GM12878 (cell line): ENCODE measurements around the gene TINCR. TPM values are rescaled to one million over a fixed set of nuclear protein-coding genes. Genes with fewer than 3 reads are reported as not detected.

Source experiments
- ATAC-seq: fragments of 200-7000 bp; cut with Tn5 transposase; 3 replicates; pipeline ENCODE4 v1.9.1; 2020; ENCODE audit warnings: mild to moderate bottlenecking, moderate library complexity
- BruUV-seq: library from RNA; stranded (reverse); fragments of 400-500 nt; replicated peaks from 2 replicates; lab custom pipeline; 2021; lab: Mats Ljungman, UMichigan
- CTCF ChIA-PET: fragments of 300-600 bp; sonication (Branson Sonifier 250); formaldehyde crosslinking; extraction: SDS; loops from one replicate; lab custom pipeline; 2021; ENCODE audit warnings: inconsistent platforms; lab: Yijun Ruan, JAX
- POLR2A ChIA-PET: fragments of 350-600 bp; formaldehyde crosslinking; extraction: SDS; loops from one replicate; lab custom pipeline; 2021; ENCODE audit warnings: inconsistent platforms; lab: Charles Lee
- RAD21 ChIA-PET: fragments of 300-600 bp; sonication (Branson Sonifier 250); formaldehyde crosslinking; loops from one replicate; lab custom pipeline; 2023; ENCODE audit warnings: antibody characterized with exemption; ENCODE audit not compliant: unreplicated experiment; lab: Charles Lee
- SMC1A ChIA-PET: fragments of 300-600 bp; sonication (Branson Sonifier 250); formaldehyde crosslinking; loops from one replicate; lab custom pipeline; 2023; ENCODE audit not compliant: unreplicated experiment, uncharacterized antibody; lab: Charles Lee
- DNase-seq: peaks from one replicate; pipeline ENCODE4 v3.0.0-alpha.2; 2011; ENCODE audit warnings: low read depth, low spot score
- FAIRE-seq: peaks from 3 replicates; lab custom pipeline; 2011; peaks lifted over from hg19 to GRCh38; lab: Jason Lieb, UNC
- H2AFZ ChIP-seq: 2 replicates; pipeline ENCODE4 v1.6.0; 2011; ENCODE audit warnings: low read depth, low read length, control low read depth; ENCODE audit not compliant: control insufficient read depth
- H3K27ac ChIP-seq: 2 replicates; pipeline ENCODE4 v1.5.1; 2011; ENCODE audit warnings: control low read depth; ENCODE audit not compliant: control insufficient read depth, insufficient read depth
- H3K27me3 ChIP-seq, 2 experiments: replicated peaks in 1 of 2; 2 replicates each; pipeline versions ENCODE4 v1.6.0 to v1.6.1; 2011; ENCODE audit warnings: low read length in 1 of 2; ENCODE audit not compliant: control insufficient read depth in 2 of 2, insufficient read depth in 2 of 2
- H3K36me3 ChIP-seq, 2 experiments: 2 replicates each; pipeline ENCODE4 v1.5.1; 2011; ENCODE audit warnings: low read length in 1 of 2; ENCODE audit not compliant: control insufficient read depth in 2 of 2, insufficient read depth in 2 of 2
- H3K4me1 ChIP-seq: 2 replicates; pipeline ENCODE4 v1.6.1; 2011; ENCODE audit warnings: mild to moderate bottlenecking, low read length, moderate library complexity, mixed read lengths; ENCODE audit not compliant: control insufficient read depth, insufficient read depth
- H3K4me2 ChIP-seq: 2 replicates; pipeline ENCODE4 v1.6.0; 2011; ENCODE audit warnings: control low read depth; ENCODE audit not compliant: control insufficient read depth, insufficient read depth
- H3K4me3 ChIP-seq: fragments of 200-600 bp; sonication (generic); 2 replicates; pipeline ENCODE4 v1.5.1; 2016
- H3K79me2 ChIP-seq: 2 replicates; pipeline ENCODE4 v1.6.0; 2011; ENCODE audit warnings: low read length; ENCODE audit not compliant: control insufficient read depth, insufficient read depth
- H3K9ac ChIP-seq: 2 replicates; pipeline ENCODE4 v1.8.0; 2011; ENCODE audit warnings: low read length, control low read depth, mixed read lengths; ENCODE audit not compliant: control insufficient read depth, insufficient read depth
- H3K9me3 ChIP-seq: replicated peaks from 3 replicates; pipeline ENCODE4 v1.5.1; 2011; ENCODE audit warnings: mild to moderate bottlenecking, low read length; ENCODE audit not compliant: control insufficient read depth, insufficient read depth
- H4K20me1 ChIP-seq: 2 replicates; pipeline ENCODE4 v1.6.0; 2011; ENCODE audit not compliant: control insufficient read depth, insufficient read depth
- BACH1 ChIP-seq: fragments of 450-650 bp; IDR thresholded peaks from 2 replicates; pipeline ENCODE4 v1.6.1; 2017; ENCODE audit warnings: mild to moderate bottlenecking, borderline replicate concordance
- CBFB ChIP-seq: IDR thresholded peaks from 2 replicates; pipeline ENCODE4 v1.6.1; 2016; ENCODE audit warnings: antibody characterized with exemption, low read depth
- ETV6 ChIP-seq, 2 experiments: fragments of 450-650 bp in 1 of 2; IDR thresholded peaks in 1 of 2; conservative IDR thresholded peaks in 1 of 2; 2 replicates each; pipeline ENCODE4 v1.6.1; 2014; ENCODE audit warnings: antibody characterized with exemption in 1 of 2, borderline replicate concordance in 1 of 2, low read depth in 1 of 2, mild to moderate bottlenecking in 1 of 2, moderate library complexity in 1 of 2
- HDAC6 ChIP-seq: fragments of 200-600 bp; sonication (generic); IDR thresholded peaks from one replicate; pipeline ENCODE4 v1.8.0; 2017; ENCODE audit warnings: antibody characterized with exemption; ENCODE audit not compliant: unreplicated experiment
- RUNX3 ChIP-seq: IDR thresholded peaks from 2 replicates; pipeline ENCODE4 v1.6.1; 2012; ENCODE audit warnings: low read length, inconsistent platforms
- SIX5 ChIP-seq: IDR thresholded peaks from 2 replicates; pipeline ENCODE4 v1.6.1; 2011; ENCODE audit warnings: mild to moderate bottlenecking, low read depth, low read length, moderate library complexity; ENCODE audit not compliant: severe bottlenecking
- TARDBP ChIP-seq: IDR thresholded peaks from 2 replicates; pipeline ENCODE4 v1.6.1; 2016; ENCODE audit warnings: borderline replicate concordance
- ZNF384 ChIP-seq: IDR thresholded peaks from 2 replicates; pipeline ENCODE4 v1.6.1; 2012; ENCODE audit warnings: low read depth, mild to moderate bottlenecking, low read length, improper control_type of control experiment, borderline replicate concordance
- WGBS: methylation state at CpG from one replicate; pipeline ENCODE4 v1.1.6; 2016; ENCODE audit warnings: low lambda C conversion rate; ENCODE audit not compliant: insufficient replicate concordance, insufficient coverage; ENCODE audit errors: missing lambda C conversion rate; 5-methylcytosine and 5-hydroxymethylcytosine counted together
- in situ Hi-C: fragments of 300-500 bp; cut with MboI; formaldehyde crosslinking; loops from 9 replicates; pipeline ENCODE4 v1.14.3; 2018; ENCODE audit warnings: mixed read lengths
- intact Hi-C: fragments of 100-400 bp; cut with micrococcal nuclease; formaldehyde crosslinking; loops from one replicate; pipeline ENCODE4 v1.14.2; 2022; ENCODE audit not compliant: unreplicated experiment
- polyA plus RNA-seq, 11 experiments: library from polyadenylated mRNA; depleted of rRNA in 4 of 11; unstranded in 6 of 11; stranded (reverse) in 5 of 11; fragments of >200 nt; fragmentation: Nextera tagmentation in 4 of 11; fragmentation: Illumina TruSeq in 1 of 11; extraction: Ambion mirVana in 4 of 11; extraction: Trizol in 1 of 11; gene quantifications; 1 replicate in 1 of 11; 2 replicates in 10 of 11; pipeline versions ENCODE4 v1.2.1 to v1.2.3, GENCODE V29; 2011 to 2016; ENCODE audit warnings: inconsistent platforms in 2 of 11, missing spikeins in 2 of 11, low read depth in 1 of 11
- total RNA-seq, 4 experiments: library from RNA; depleted of rRNA in 3 of 4; stranded (reverse); fragments of >200 nt in 3 of 4; fragmentation: Illumina TruSeq in 1 of 4; extraction: Trizol in 1 of 4; gene quantifications; 2 replicates each; pipeline versions ENCODE4 v1.2.1 to v1.2.3, GENCODE V29; 2013 to 2021
- TF ChIP-seq, protein P1 (sequence below): fragments of 450-650 bp; formaldehyde crosslinking; IDR thresholded peaks from 2 replicates; pipeline ENCODE4 v1.4.0; 2022; ENCODE audit warnings: mild to moderate bottlenecking, moderate library complexity
- TF ChIP-seq, protein P2 (sequence below): fragments of 450-650 bp; IDR thresholded peaks from 2 replicates; pipeline ENCODE4 v1.6.1; 2017; ENCODE audit warnings: antibody characterized with exemption, mild to moderate bottlenecking, moderate library complexity
- TF ChIP-seq, protein P3 (sequence below): fragments of 450-650 bp; IDR thresholded peaks from 2 replicates; pipeline ENCODE4 v1.6.1; 2017; ENCODE audit warnings: mild to moderate bottlenecking, moderate library complexity

TINCR gene
- total and polyA plus RNA-seq, 10 of the 15 experiments (the other 5 are each of a cell fraction or from before 2014, with no cell fraction given) = 0.02 to 0.36 (median 0.06) TPM; not detected in 3

DNA sequence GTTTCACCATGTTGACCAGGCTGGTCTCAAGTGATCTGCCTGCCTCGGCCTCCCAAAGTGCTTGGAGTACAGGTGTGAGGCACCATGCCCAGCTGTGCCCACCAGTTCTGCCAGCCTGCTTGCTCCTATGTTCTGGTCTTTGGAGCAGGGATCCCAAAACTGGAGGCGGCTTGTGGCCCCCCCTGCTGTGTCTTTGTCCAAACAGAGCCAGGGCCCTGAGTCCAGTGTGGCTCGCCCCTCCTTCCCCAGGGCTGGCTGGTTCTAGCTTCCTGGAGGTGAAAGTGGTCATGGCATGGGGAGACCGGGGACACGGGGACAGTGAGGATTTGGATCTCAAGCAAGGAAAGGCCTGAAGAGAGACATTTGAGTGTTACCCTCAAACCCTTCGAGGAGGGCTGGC, 11.5 kb upstream of the TINCR start:
- Histone ChIP-seq H3K79me2 (no peaks in the 10 kb centered on the region), H3K27ac (no peak overlapping the region), H4K20me1 (no peaks in the 10 kb centered on the region), H3K4me3 (no peak overlapping the region), H3K27me3 (no peaks in the 10 kb centered on the region), H3K4me1 (no peaks in the 10 kb centered on the region), H2AFZ (no peak overlapping the region), H3K36me3 (no peaks in the 10 kb centered on the region; a peak in 1 of 4 replicates), H3K4me2 (no peak overlapping the region), H3K9ac (no peak overlapping the region), H3K9me3 (no peaks in the 10 kb centered on the region)
- no peak for DNase-seq
- BruUV-seq = no TSS peak
- no peak for ATAC-seq
- ChIA-PET RAD21 (no interaction called here), SMC1A (no interaction called here), POLR2A (no interaction called here), CTCF (interaction anchor here (1.3 kb wide), 1 partner anchor 11 kb away, joined by 3 read pairs; no protein-coding TSS in a partner anchor)
- in situ Hi-C loops = loop anchor here (5.0 kb wide), 1 partner anchor 522 kb away; no protein-coding TSS in a partner anchor
- intact Hi-C loops = no loop called here
- 72% methylated on average over 6 of the region's 6 CpGs for WGBS
- no peak for FAIRE-seq
- TF ChIP-seq ZNF384 = no peak
- TF ChIP-seq, protein P1, sequence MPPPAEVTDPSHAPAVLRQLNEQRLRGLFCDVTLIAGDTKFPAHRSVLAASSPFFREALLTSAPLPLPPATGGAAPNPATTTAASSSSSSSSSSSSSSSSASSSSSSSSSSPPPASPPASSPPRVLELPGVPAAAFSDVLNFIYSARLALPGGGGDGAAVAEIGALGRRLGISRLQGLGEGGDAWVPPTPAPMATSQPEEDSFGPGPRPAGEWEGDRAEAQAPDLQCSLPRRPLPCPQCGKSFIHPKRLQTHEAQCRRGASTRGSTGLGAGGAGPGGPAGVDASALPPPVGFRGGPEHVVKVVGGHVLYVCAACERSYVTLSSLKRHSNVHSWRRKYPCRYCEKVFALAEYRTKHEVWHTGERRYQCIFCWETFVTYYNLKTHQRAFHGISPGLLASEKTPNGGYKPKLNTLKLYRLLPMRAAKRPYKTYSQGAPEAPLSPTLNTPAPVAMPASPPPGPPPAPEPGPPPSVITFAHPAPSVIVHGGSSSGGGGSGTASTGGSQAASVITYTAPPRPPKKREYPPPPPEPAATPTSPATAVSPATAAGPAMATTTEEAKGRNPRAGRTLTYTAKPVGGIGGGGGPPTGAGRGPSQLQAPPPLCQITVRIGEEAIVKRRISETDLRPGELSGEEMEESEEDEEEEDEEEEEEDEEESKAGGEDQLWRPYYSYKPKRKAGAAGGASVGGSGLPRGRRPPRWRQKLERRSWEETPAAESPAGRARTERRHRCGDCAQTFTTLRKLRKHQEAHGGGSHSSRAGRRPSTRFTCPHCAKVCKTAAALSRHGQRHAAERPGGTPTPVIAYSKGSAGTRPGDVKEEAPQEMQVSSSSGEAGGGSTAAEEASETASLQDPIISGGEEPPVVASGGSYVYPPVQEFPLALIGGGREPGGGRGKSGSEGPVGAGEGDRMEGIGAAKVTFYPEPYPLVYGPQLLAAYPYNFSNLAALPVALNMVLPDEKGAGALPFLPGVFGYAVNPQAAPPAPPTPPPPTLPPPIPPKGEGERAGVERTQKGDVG (CRISPR knock-in tag) = no peak
- no peak for TF ChIP-seq TARDBP
- no peak for TF ChIP-seq BACH1
- TF ChIP-seq CBFB = no peak
- no peak for TF ChIP-seq HDAC6
- TF ChIP-seq SIX5 = no peak
- TF ChIP-seq ETV6 (conservative IDR thresholded peaks at IDR 0.05 in 1 of 2, IDR thresholded peaks at IDR 0.05 in 1 of 2; ENCODE audit: borderline replicate concordance in 1 of 2, low read depth in 1 of 2) = no peak
- TF ChIP-seq, protein P2, sequence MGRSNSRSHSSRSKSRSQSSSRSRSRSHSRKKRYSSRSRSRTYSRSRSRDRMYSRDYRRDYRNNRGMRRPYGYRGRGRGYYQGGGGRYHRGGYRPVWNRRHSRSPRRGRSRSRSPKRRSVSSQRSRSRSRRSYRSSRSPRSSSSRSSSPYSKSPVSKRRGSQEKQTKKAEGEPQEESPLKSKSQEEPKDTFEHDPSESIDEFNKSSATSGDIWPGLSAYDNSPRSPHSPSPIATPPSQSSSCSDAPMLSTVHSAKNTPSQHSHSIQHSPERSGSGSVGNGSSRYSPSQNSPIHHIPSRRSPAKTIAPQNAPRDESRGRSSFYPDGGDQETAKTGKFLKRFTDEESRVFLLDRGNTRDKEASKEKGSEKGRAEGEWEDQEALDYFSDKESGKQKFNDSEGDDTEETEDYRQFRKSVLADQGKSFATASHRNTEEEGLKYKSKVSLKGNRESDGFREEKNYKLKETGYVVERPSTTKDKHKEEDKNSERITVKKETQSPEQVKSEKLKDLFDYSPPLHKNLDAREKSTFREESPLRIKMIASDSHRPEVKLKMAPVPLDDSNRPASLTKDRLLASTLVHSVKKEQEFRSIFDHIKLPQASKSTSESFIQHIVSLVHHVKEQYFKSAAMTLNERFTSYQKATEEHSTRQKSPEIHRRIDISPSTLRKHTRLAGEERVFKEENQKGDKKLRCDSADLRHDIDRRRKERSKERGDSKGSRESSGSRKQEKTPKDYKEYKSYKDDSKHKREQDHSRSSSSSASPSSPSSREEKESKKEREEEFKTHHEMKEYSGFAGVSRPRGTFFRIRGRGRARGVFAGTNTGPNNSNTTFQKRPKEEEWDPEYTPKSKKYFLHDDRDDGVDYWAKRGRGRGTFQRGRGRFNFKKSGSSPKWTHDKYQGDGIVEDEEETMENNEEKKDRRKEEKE = no peak
- TF ChIP-seq, protein P3, sequence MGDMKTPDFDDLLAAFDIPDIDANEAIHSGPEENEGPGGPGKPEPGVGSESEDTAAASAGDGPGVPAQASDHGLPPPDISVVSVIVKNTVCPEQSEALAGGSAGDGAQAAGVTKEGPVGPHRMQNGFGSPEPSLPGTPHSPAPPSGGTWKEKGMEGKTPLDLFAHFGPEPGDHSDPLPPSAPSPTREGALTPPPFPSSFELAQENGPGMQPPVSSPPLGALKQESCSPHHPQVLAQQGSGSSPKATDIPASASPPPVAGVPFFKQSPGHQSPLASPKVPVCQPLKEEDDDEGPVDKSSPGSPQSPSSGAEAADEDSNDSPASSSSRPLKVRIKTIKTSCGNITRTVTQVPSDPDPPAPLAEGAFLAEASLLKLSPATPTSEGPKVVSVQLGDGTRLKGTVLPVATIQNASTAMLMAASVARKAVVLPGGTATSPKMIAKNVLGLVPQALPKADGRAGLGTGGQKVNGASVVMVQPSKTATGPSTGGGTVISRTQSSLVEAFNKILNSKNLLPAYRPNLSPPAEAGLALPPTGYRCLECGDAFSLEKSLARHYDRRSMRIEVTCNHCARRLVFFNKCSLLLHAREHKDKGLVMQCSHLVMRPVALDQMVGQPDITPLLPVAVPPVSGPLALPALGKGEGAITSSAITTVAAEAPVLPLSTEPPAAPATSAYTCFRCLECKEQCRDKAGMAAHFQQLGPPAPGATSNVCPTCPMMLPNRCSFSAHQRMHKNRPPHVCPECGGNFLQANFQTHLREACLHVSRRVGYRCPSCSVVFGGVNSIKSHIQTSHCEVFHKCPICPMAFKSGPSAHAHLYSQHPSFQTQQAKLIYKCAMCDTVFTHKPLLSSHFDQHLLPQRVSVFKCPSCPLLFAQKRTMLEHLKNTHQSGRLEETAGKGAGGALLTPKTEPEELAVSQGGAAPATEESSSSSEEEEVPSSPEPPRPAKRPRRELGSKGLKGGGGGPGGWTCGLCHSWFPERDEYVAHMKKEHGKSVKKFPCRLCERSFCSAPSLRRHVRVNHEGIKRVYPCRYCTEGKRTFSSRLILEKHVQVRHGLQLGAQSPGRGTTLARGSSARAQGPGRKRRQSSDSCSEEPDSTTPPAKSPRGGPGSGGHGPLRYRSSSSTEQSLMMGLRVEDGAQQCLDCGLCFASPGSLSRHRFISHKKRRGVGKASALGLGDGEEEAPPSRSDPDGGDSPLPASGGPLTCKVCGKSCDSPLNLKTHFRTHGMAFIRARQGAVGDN = no peak
- TF ChIP-seq RUNX3 = no peak
